HG03521 (cell line): ENCODE results near the gene C22orf31.

Experiments used
- ATAC-seq: cut with Tn5 transposase; IDR thresholded peaks from one replicate; pipeline ENCODE4 v1.9.1; 2021; ENCODE audit warnings: mild to moderate bottlenecking, moderate library complexity; ENCODE audit not compliant: unreplicated experiment

Gene C22orf31

GRCh38 chr22:29030016-29030617, 31.5 kb downstream of the C22orf31 start:
- ATAC-seq = no peak

GRCh38 chr22:29029202-29030000, 32.2 kb downstream of the C22orf31 start:
- no peak for ATAC-seq

- no peak for ATAC-seq
Measured at GRCh38 chr22:29028468-29028867, 33.2 kb downstream of the C22orf31 start.

GRCh38 chr22:29026579-29026978, 35.1 kb downstream of the C22orf31 start:
- ATAC-seq = no peak

GRCh38 chr22:29023172-29023796, 38.3 kb downstream of the C22orf31 start:
- ATAC-seq = no peak

GRCh38 chr22:29022101-29022817, 39.4 kb downstream of the C22orf31 start:
- no peak for ATAC-seq

GRCh38 chr22:29018293-29019189, 43.1 kb downstream of the C22orf31 start:
- no peak for ATAC-seq

- no peak for ATAC-seq
Measured at GRCh38 chr22:29016067-29016938, 45.3 kb downstream of the C22orf31 start.

GRCh38 chr22:29014773-29015172, 46.9 kb downstream of the C22orf31 start:
- ATAC-seq = no peak

- no peak for ATAC-seq
Measured at GRCh38 chr22:29014293-29014692, 47.3 kb downstream of the C22orf31 start.

GRCh38 chr22:29012952-29013351, 48.7 kb downstream of the C22orf31 start:
- ATAC-seq = no peak

GRCh38 chr22:29012101-29012433, 49.6 kb downstream of the C22orf31 start:
- ATAC-seq = no peak

- ATAC-seq = no peak
Measured at GRCh38 chr22:29011240-29012100, 50.2 kb downstream of the C22orf31 start.

- ATAC-seq = no peak
Measured at GRCh38 chr22:29009148-29009547, 52.5 kb downstream of the C22orf31 start.
